NCI-H526 (cell line): ENCODE measurements around the gene GNB1L.

Experiments used
- DNase-seq, 2 experiments: peaks; one replicate each; lab custom pipeline; 2025; lab: John Stamatoyannopoulos, UW

The GNB1L gene

DNA sequence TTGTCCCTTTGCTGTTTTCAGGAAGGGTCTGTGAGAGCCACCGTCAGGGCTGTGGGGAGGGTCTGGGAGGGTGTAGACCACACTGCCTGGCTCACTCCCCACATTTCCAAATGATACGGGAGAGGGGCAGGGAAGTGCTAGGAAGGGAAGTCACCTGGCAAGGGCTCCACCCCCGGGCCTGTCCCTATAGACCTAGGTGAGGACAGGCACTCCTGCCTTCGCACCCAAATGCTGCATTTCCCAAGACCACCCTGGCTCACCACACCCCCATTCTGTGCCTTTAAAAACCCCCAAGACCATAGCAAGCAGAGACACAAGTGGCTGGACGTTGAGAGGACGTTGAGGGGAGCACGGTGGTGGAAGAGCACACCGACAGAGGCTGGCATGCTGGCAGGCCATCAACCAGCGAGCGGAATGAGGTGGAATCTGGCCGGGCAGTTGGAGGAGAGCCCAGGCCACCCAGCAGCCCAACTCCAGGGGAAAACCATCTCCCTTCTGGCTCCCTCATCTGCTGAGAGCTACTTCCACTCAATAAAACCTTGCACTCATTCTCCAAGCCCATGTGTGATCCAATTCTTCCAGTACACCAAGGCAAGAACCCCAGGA, 45.7 kb downstream of the GNB1L start:
- no peak for DNase-seq

- no peak for DNase-seq
These were observed 46.5 kb downstream of the GNB1L start for GRCh38 chr22:19807914-19808872.

- no peak for DNase-seq
These were observed 47.3 kb downstream of the GNB1L start for GRCh38 chr22:19807161-19807913.

- DNase-seq = no peak
These were observed 48.2 kb downstream of the GNB1L start for GRCh38 chr22:19806213-19807160.

- DNase-seq = no peak
These were observed 48.9 kb downstream of the GNB1L start for GRCh38 chr22:19805821-19806212.

GRCh38 chr22:19803736-19804267, 50.9 kb downstream of the GNB1L start:
- DNase-seq = no peak

DNA sequence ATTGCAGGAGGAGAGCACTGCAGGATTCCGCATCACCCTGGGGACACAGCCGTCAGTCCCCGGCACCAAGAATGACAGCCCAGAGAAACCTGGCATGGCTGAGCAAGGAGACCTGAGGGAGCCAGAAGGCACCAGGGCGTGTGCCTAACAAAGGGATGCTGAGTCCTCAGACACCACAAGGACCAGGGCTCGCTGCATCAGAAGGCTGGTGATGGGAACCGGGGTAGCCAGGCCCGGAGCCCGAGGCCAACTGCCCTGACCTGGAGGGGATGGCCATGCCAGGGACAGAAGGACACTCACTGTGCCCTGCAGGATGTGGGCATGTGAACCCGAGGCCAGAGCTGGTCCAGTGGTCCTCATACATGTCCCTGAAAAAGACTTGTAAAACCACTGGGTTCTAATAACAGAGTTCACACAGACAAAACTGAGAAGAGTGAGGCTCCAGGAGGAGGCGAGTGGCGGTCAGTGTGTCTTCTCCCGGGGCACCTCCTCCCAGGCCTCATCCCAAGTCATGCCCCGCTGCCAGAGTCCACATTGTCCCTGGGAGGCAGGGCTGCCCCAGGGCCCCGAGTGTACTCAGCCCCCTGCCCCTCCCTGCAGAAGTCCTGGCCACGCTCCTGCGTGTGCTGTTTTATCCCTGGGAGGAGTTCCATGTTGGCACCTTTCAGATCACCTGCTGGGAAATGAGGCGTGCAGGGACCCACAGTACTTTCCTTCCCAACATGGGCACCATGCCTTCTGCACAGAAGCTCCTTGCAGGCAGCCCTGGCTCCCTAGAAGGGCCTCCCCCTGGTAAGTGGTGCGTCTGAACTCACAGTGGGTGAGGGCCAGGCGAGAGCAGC, 51.6 kb downstream of the GNB1L start:
- no peak for DNase-seq

DNA sequence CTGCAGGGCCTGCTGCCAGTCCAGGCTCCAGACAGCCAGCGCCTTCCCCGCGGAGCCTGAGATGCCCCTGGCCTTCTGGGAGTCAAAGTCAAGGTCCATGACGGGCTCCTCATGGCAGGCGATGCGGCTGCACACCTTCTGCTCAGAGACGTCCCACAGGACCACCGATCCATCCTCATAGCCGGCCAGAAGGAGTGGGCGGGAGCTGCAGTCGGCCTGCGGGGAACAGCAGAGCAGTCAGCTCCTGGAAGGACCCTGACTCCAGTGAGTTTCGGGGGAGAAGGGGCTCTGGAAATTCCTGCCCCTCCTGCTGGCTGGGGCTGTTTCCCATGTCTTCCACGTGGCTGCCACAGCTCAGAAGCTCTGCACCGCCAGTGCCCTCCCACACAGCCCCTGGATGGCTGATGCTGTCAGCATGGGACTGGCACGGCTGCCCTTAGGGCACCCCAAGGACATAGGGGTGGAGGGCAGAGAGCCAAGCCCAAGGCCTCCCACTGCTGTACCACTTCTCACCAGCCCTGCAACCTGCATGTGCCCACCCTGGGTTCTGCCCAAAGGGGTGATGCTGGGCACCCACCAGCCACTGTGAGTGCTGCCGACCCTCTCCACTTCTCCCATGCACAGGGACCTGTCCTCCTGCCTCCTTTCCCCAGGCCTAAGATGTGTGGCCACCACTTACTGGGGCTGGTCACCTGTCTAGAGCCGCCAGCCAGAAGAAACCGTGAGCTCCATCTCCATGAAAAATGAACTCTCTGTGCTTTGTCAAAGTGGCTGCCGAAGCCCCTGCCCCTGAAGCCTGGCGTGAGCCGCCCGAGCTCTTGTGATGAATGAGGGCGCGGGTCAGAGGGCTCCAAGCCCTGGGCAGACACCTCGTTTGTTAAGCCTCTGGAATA, 52.4 kb downstream of the GNB1L start:
- DNase-seq = no peak

DNA sequence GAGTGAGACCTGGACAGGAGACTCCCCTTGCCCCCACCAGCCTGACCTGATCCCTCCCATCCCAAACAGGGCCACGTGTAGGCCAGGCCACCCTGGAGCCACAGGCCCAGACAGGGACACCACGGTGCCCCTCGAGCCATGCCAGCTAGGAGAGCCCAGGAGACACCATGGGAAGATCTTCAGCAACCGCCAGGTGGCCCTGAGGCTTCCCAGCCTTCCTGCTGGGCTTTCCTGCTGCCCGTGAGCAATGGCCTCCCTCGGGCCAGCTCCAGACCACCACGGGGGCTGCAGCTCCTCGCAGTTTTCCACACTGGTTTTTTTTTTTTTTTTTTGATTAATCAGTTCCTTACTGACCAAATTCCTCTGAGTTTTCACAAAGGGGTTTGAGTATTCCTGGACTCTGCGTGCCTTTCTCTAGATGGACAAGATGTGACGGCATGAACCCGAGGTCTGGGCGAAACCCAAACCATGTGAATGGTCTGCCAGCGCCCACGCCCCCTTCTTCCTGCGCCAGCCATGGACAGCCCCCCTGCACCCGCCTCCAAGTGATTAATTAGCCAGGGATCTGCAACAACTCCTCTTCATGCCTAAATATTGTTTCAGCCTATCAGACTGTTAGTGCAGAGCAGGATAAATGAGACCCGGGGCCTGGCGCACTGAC, 53.2 kb downstream of the GNB1L start:
- DNase-seq = no peak

- DNase-seq = no peak
These were observed 53.9 kb downstream of the GNB1L start for GRCh38 chr22:19800761-19801244.

GRCh38 chr22:19800306-19800705, 54.4 kb downstream of the GNB1L start:
- DNase-seq = no peak

- DNase-seq = no peak
These were observed 55.1 kb downstream of the GNB1L start for GRCh38 chr22:19799322-19800190.

DNA sequence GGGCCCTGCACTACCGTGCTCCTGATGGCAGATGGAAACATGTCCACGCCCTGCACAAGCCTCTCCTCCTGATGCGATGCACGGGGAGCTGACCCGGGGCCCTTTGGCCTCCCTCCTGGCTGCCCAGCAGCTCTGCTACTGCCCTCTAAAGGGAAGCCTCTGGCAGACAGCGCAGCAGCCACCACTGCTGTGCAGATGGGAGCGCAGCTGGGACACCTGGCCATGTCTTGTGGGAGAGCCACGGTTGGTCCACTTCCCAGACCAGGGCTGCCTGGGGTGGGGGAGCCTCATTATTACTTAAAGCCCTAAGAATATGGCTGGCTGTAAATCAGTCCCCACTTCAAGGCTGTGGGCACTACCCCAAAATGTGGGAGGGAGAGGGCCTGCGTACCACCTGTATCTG, 55.8 kb downstream of the GNB1L start:
- DNase-seq = no peak

DNA sequence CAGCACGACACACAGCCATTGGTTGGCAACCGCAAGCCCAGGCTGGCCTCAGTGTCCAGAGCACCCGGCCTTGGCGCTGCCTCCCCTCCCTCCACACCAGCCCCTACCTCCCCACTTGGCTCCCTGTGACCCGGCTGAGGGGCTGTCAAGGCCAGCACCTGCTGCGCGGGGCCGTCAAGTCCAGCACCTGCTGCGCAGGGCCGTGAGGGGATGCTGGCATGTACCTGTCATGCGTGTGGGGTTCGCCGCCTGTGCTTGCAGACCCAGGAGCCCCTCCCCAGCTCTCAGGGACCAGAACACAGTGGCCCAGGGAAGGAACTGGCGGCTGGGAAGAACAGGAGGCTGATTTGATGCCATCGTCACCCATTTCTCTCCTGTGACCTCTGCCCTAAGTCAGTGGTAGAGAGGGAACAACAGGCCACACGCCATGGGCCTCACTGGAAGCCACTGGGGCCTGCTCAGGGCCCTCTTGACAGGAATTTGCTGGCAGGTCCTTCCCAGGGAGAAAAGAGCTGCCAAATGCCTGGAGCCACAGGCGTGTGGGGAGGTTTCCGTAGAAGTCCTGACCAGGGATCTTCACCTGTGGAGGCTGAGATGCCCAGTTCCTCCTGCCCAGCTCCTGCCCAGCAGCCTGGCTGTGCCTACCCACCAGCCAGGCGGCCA, 56.5 kb downstream of the GNB1L start:
- DNase-seq = no peak

DNA sequence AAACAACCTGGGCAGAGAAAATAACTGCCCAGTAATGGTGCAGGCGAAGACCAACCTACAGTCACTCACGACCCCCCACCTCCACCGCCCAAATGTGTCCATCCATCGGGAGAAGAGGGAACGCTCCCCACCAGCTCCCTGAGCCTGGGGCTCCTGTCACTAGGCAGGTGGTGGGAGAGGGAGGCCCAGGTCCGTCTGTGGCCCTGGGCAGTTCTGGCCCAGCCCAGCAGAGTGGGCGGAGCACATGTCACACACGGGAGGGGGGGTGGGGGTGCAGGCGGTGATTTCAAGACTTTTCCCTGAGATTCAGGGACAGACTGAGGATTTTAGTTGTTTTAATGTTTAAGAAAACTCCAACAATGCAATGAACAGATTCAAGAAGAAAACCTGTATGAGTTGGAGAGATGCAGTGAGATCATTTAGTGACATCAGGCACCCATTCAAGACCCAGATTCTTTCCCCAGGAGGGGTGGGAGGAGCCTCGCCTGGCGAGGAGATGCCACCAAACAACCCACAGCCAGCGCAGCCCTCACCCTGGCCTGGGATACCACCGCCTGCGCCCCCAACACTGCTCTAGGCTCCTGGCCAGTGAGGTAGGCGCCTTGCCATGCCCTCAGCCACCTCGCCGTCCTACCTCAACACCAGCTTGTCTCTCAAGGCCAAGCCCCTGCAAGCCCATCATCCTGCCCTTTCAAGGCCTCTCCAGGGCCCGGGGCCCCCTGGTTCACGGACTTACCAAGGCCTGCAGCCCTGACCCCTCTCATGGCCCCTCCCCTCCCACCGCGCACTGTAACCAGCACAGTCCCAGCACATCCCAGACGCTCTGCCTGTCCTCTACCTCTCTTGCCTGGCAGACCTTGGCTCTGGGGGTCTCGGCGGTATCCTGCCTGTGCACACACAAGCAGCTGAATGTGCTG, 57.3 kb downstream of the GNB1L start:
- no peak for DNase-seq

DNA sequence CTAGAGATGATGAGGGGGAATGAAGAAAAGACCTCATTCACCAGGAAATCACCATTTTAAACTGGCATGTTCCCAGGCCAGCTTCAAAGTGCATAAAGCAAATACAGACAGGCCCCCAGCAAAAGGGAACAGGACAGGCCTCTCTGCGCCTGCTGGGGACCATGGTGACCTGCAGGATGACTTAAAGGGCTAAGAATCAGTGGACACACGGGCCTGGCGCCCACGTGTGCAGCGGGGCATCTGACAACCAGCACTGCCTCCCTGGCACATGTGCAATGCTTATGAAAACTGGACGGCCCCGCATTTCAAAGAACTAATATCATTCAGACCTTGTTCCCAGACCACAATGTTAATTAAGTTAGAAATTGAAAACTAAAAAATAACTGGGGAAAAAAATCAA, 58.5 kb downstream of the GNB1L start:
- DNase-seq = no peak
